ENCODE data around the gene ZBTB7B. TPM values are rescaled to one million over a fixed set of nuclear protein-coding genes. Genes with fewer than 3 reads are reported as not detected.

ZBTB7B gene
- total RNA-seq, 1 donor from 2014 or later: 8.1 TPM

- DNase-seq: no peak
- peaks cover 12% of the 10 kb centered on the region for H3K9me3 Mint-ChIP-seq (ENCODE audit: unreplicated experiment)
- no peaks in the 10 kb centered on the region for H3K36me3 Mint-ChIP-seq (ENCODE audit: unreplicated experiment)
- H3K27me3 Mint-ChIP-seq (ENCODE audit: unreplicated experiment): peaks cover 6% of the 10 kb centered on the region
- H3K4me1 Mint-ChIP-seq (ENCODE audit: low read depth, unreplicated experiment): peaks cover 20% of the 10 kb centered on the region
- no peak overlapping the region for H3K27ac Mint-ChIP-seq (ENCODE audit: unreplicated experiment)
- H3K4me3 Mint-ChIP-seq (ENCODE audit: unreplicated experiment): peak overlapping the region; percentile 42
- no peak for TF ChIP-seq CTCF (IDR thresholded peaks at IDR 0.05; ENCODE audit: partially characterized antibody, unreplicated experiment)
Measured at GRCh38 chr1:155015527-155016230, 13.1 kb downstream of the ZBTB7B start.

- Mint-ChIP-seq H3K4me3 (ENCODE audit: unreplicated experiment) (peak overlapping the region; percentile 59), H3K36me3 (ENCODE audit: unreplicated experiment) (no peaks in the 10 kb centered on the region), H3K9me3 (ENCODE audit: unreplicated experiment) (peaks cover 12% of the 10 kb centered on the region), H3K27me3 (ENCODE audit: unreplicated experiment) (peaks cover 7% of the 10 kb centered on the region), H3K27ac (ENCODE audit: unreplicated experiment) (no peak overlapping the region), H3K4me1 (ENCODE audit: low read depth, unreplicated experiment) (peaks cover 20% of the 10 kb centered on the region)
- TF ChIP-seq CTCF (IDR thresholded peaks at IDR 0.05; ENCODE audit: partially characterized antibody, unreplicated experiment): no peak
- no peak for DNase-seq
Measured at GRCh38 chr1:155016231-155016831, 13.7 kb downstream of the ZBTB7B start.

- TF ChIP-seq CTCF (IDR thresholded peaks at IDR 0.05; ENCODE audit: partially characterized antibody, unreplicated experiment): peak; percentile 93
- Mint-ChIP-seq H3K9me3 (ENCODE audit: unreplicated experiment) (peaks cover 12% of the 10 kb centered on the region), H3K4me1 (ENCODE audit: low read depth, unreplicated experiment) (peaks cover 19% of the 10 kb centered on the region), H3K27ac (ENCODE audit: unreplicated experiment) (peak overlapping the region; percentile 92), H3K4me3 (ENCODE audit: unreplicated experiment) (peak overlapping the region; percentile 72), H3K27me3 (ENCODE audit: unreplicated experiment) (peaks cover 12% of the 10 kb centered on the region), H3K36me3 (ENCODE audit: unreplicated experiment) (no peaks in the 10 kb centered on the region)
- DNase-seq: peak; percentile 93
Measured at GRCh38 chr1:155017041-155017945, 14.7 kb downstream of the ZBTB7B start.

- H3K27ac Mint-ChIP-seq (ENCODE audit: unreplicated experiment): peak overlapping the region; percentile 84
- peaks cover 19% of the 10 kb centered on the region for H3K4me1 Mint-ChIP-seq (ENCODE audit: low read depth, unreplicated experiment)
- DNase-seq: no peak
- peaks cover 12% of the 10 kb centered on the region for H3K27me3 Mint-ChIP-seq (ENCODE audit: unreplicated experiment)
- peak overlapping the region; percentile 71 for H3K4me3 Mint-ChIP-seq (ENCODE audit: unreplicated experiment)
- no peaks in the 10 kb centered on the region for H3K36me3 Mint-ChIP-seq (ENCODE audit: unreplicated experiment)
- no peak for TF ChIP-seq CTCF (IDR thresholded peaks at IDR 0.05; ENCODE audit: partially characterized antibody, unreplicated experiment)
- H3K9me3 Mint-ChIP-seq (ENCODE audit: unreplicated experiment): peaks cover 12% of the 10 kb centered on the region
Measured at GRCh38 chr1:155017946-155018316, 15.3 kb downstream of the ZBTB7B start.

All from glutamatergic neuron (in vitro differentiated cells).